Measurements from ENCODE around the gene TMEM120B.

The TMEM120B gene

DNA sequence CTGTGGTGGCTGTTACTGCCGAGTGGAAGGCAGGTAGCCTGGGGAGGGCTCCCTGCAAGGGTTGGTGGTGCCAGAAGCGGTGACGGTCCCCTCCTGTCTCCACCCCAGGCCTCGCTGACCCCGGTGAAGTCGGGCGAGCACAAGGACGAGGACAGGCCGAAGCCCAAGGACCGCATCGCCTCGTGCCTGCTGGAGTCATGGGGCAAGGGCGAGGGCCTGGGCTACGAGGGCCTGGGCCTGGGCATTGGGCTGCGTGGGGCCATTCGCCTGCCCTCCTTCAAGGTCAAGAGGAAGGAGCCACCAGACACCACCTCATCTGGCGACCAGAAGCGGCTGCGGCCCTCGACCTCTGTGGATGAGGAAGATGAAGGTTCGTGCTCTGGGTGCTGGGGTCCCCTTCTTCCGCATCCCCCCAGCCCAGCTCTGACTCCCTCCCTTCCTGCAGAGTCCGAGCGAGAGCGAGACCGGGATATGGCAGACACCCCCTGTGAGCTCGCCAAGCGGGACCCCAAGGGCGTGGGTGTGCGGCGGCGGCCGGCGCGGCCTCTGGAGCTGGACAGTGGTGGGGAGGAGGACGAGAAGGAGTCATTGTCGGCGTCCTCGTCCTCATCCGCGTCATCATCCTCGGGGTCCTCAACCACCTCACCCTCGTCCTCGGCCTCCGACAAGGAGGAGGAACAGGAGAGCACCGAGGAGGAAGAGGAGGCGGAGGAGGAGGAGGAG lies 104.5 kb downstream of the TMEM120B start:
- H3K27me3 ChIP-seq (ENCODE audit: control insufficient read depth in 2 of 2, insufficient read depth in 2 of 2, low read length in 2 of 2): no peaks in the 10 kb centered on the region
- no peak overlapping the region for H3K9ac ChIP-seq (ENCODE audit: low read depth in 1 of 2, low read length in 2 of 2)
- H3K4me3 ChIP-seq (ENCODE audit: low read length in 2 of 2): no peak overlapping the region
- no peak overlapping the region for H3K27ac ChIP-seq (ENCODE audit: low read depth in 2 of 2, low read length in 2 of 2)
- H3K9me3 ChIP-seq (ENCODE audit: control insufficient read depth in 2 of 2, low read length in 2 of 2): no peaks in the 10 kb centered on the region
- H3K36me3 ChIP-seq (ENCODE audit: control insufficient read depth in 2 of 2, insufficient read depth in 2 of 2, low read length in 2 of 2): peaks cover 60 to 65% of the 10 kb centered on the region in 2 donors
- H3K4me1 ChIP-seq (ENCODE audit: control insufficient read depth in 2 of 2, insufficient read depth in 2 of 2, low read length in 2 of 2): peaks cover 10 to 16% of the 10 kb centered on the region in 2 donors

DNA sequence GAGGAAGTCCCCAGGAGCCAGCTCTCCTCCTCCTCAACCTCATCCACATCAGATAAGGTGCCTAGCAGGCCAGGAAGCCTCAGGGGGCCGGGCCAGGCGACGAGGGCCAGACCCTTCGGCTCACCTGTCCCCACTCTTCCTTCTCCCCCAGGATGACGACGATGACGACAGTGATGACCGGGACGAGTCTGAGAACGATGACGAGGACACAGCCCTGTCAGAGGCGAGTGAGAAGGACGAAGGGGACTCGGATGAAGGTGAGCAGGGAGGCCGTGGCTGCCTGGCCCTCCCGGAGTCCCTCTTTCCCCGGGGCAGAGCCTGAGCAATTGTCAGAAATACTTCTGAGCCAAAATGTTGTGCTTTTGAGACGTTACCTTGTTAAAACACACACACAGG lies 105.1 kb downstream of the TMEM120B start:
- Histone ChIP-seq H3K36me3 (ENCODE audit: control insufficient read depth in 2 of 2, insufficient read depth in 2 of 2, low read length in 2 of 2) (peaks cover 65 to 70% of the 10 kb centered on the region in 2 donors), H3K4me3 (ENCODE audit: low read length in 2 of 2) (no peak overlapping the region), H3K27ac (ENCODE audit: low read depth in 2 of 2, low read length in 2 of 2) (no peak overlapping the region), H3K27me3 (ENCODE audit: control insufficient read depth in 2 of 2, insufficient read depth in 2 of 2, low read length in 2 of 2) (no peaks in the 10 kb centered on the region), H3K9ac (ENCODE audit: low read depth in 1 of 2, low read length in 2 of 2) (no peak overlapping the region), H3K9me3 (ENCODE audit: control insufficient read depth in 2 of 2, low read length in 2 of 2) (no peaks in the 10 kb centered on the region), H3K4me1 (ENCODE audit: control insufficient read depth in 2 of 2, insufficient read depth in 2 of 2, low read length in 2 of 2) (peaks cover 5 to 11% of the 10 kb centered on the region in 2 donors)

DNA sequence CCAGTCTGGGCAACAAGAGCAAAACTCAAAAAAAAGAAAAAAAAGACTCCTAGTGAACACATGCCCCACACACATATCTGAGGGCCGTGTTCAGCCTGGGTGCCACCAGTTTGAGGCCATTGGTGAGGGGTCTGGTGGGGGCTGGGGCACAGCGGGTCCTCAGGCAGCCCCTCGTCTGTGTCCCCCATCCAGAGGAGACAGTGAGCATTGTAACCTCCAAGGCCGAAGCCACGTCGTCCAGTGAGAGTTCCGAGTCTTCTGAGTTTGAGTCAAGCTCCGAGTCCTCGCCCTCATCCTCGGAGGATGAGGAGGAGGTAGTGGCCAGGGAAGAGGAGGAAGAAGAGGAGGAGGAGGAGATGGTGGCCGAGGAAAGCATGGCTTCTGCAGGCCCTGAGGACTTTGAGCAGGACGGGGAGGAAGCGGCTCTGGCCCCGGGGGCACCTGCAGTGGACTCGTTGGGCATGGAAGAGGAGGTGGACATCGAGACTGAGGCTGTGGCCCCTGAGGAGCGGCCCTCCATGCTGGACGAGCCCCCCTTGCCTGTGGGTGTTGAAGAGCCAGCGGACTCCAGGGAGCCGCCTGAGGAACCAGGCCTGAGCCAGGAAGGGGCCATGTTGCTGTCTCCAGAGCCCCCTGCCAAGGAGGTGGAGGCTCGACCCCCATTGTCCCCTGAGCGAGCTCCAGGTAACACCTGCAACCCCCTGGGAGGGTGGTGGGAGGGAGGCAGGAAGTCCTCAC lies 106.8 kb downstream of the TMEM120B start:
- Histone ChIP-seq H3K9me3 (ENCODE audit: control insufficient read depth in 2 of 2, low read length in 2 of 2) (no peaks in the 10 kb centered on the region), H3K27me3 (ENCODE audit: control insufficient read depth in 2 of 2, insufficient read depth in 2 of 2, low read length in 2 of 2) (no peaks in the 10 kb centered on the region), H3K36me3 (ENCODE audit: control insufficient read depth in 2 of 2, insufficient read depth in 2 of 2, low read length in 2 of 2) (peaks cover 73 to 74% of the 10 kb centered on the region in 2 donors), H3K9ac (ENCODE audit: low read depth in 1 of 2, low read length in 2 of 2) (no peak overlapping the region), H3K4me1 (ENCODE audit: control insufficient read depth in 2 of 2, insufficient read depth in 2 of 2, low read length in 2 of 2) (no peaks in the 10 kb centered on the region), H3K27ac (ENCODE audit: low read depth in 2 of 2, low read length in 2 of 2) (no peak overlapping the region), H3K4me3 (ENCODE audit: low read length in 2 of 2) (no peak overlapping the region)

DNA sequence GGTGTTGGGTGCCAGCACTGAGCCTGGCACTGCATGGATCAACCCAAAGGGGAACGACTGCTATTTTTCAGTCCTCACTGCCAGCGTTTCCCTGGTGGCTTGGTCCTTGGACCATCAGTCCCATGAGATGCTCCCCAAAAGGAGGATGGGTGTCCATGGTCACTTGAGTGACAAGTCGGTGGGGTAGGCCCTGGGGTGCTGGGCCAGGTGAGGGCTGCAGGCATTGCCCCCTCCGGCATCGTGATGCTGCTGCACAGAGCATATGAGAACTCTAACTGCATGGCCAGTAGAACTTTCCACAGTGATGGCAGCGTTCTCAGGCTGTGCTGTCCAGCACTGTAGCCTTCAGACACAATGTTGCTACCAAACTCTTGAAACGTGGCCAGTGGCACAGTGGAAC lies 107.5 kb downstream of the TMEM120B start:
- peaks cover 67 to 70% of the 10 kb centered on the region in 2 donors for H3K36me3 ChIP-seq (ENCODE audit: control insufficient read depth in 2 of 2, insufficient read depth in 2 of 2, low read length in 2 of 2)

DNA sequence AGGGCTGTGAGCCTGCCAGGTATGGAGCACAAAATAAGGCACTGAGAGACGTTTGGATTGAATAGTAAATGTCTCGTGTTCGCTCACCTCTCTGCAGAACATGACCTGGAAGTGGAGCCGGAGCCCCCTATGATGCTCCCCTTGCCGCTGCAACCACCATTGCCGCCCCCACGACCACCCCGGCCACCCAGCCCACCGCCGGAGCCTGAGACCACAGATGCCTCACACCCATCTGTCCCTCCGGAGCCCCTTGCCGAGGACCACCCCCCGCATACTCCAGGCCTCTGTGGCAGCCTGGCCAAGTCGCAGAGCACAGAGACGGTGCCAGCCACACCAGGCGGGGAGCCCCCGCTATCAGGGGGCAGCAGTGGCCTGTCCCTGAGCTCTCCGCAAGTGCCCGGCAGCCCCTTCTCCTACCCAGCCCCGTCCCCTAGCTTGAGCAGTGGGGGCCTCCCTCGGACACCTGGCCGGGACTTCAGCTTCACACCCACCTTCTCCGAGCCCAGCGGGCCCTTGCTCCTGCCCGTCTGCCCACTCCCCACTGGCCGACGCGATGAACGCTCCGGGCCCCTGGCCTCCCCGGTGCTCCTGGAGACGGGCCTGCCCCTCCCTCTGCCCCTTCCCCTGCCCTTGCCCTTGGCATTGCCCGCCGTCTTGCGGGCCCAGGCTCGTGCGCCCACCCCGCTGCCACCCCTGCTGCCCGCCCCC lies 110.0 kb downstream of the TMEM120B start:
- H3K4me3 ChIP-seq (ENCODE audit: low read length in 2 of 2): no peak overlapping the region
- H3K9me3 ChIP-seq (ENCODE audit: control insufficient read depth in 2 of 2, low read length in 2 of 2): no peaks in the 10 kb centered on the region
- H3K4me1 ChIP-seq (ENCODE audit: control insufficient read depth in 2 of 2, insufficient read depth in 2 of 2, low read length in 2 of 2): no peaks in the 10 kb centered on the region
- no peak overlapping the region for H3K9ac ChIP-seq (ENCODE audit: low read depth in 1 of 2, low read length in 2 of 2)
- no peaks in the 10 kb centered on the region for H3K27me3 ChIP-seq (ENCODE audit: control insufficient read depth in 2 of 2, insufficient read depth in 2 of 2, low read length in 2 of 2)
- H3K36me3 ChIP-seq (ENCODE audit: control insufficient read depth in 2 of 2, insufficient read depth in 2 of 2, low read length in 2 of 2): peaks cover 51 to 59% of the 10 kb centered on the region in 2 donors
- no peak overlapping the region for H3K27ac ChIP-seq (ENCODE audit: low read depth in 2 of 2, low read length in 2 of 2)

More for the DNA sequence above, 107.5 kb downstream of the TMEM120B start:
- no peaks in the 10 kb centered on the region for H3K4me1 ChIP-seq (ENCODE audit: control insufficient read depth in 2 of 2, insufficient read depth in 2 of 2, low read length in 2 of 2)
- no peak overlapping the region for H3K9ac ChIP-seq (ENCODE audit: low read depth in 1 of 2, low read length in 2 of 2)
- H3K27me3 ChIP-seq (ENCODE audit: control insufficient read depth in 2 of 2, insufficient read depth in 2 of 2, low read length in 2 of 2): no peaks in the 10 kb centered on the region
- no peak overlapping the region for H3K27ac ChIP-seq (ENCODE audit: low read depth in 2 of 2, low read length in 2 of 2)
- no peaks in the 10 kb centered on the region for H3K9me3 ChIP-seq (ENCODE audit: control insufficient read depth in 2 of 2, low read length in 2 of 2)
- H3K4me3 ChIP-seq (ENCODE audit: low read length in 2 of 2): no peak overlapping the region

DNA sequence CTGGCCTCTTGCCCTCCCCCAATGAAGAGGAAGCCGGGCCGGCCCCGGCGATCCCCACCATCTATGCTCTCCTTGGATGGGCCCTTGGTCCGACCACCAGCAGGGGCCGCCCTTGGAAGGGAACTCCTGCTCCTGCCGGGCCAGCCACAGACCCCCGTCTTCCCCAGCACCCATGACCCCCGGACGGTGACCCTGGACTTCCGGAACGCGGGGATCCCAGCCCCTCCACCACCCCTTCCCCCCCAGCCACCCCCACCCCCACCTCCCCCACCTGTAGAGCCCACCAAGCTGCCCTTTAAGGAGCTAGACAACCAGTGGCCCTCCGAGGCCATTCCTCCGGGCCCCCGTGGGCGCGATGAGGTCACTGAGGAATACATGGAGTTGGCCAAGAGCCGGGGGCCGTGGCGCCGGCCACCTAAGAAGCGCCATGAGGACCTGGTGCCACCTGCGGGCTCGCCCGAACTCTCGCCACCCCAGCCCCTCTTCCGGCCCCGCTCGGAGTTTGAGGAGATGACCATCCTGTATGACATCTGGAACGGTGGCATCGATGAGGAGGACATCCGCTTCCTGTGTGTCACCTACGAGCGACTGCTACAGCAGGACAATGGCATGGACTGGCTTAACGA lies 110.7 kb downstream of the TMEM120B start:
- H3K27ac ChIP-seq (ENCODE audit: low read depth in 2 of 2, low read length in 2 of 2): no peak overlapping the region
- no peak overlapping the region for H3K9ac ChIP-seq (ENCODE audit: low read depth in 1 of 2, low read length in 2 of 2)
- H3K27me3 ChIP-seq (ENCODE audit: control insufficient read depth in 2 of 2, insufficient read depth in 2 of 2, low read length in 2 of 2): no peaks in the 10 kb centered on the region
- no peaks in the 10 kb centered on the region for H3K9me3 ChIP-seq (ENCODE audit: control insufficient read depth in 2 of 2, low read length in 2 of 2)
- no peak overlapping the region for H3K4me3 ChIP-seq (ENCODE audit: low read length in 2 of 2)
- H3K36me3 ChIP-seq (ENCODE audit: control insufficient read depth in 2 of 2, insufficient read depth in 2 of 2, low read length in 2 of 2): peaks cover 52 to 59% of the 10 kb centered on the region in 2 donors
- no peaks in the 10 kb centered on the region for H3K4me1 ChIP-seq (ENCODE audit: control insufficient read depth in 2 of 2, insufficient read depth in 2 of 2, low read length in 2 of 2)

DNA sequence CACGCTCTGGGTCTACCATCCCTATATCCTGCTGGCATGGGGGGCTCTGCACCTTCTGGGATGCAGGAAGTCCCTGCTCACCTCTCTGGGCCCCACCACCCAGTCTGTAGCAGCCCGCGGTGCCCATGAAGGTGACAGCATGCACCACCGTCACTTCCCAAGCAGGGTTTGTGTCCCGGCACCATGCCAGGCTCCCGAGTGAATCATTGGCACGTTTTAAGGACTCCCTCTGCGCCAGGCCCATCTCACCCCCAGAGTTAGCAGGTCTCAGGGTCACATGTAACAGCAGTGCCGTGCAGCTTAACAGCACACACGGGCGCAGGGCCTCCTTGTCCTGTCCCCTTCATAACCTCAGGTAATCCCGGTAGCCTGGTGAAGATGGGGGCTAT lies 111.2 kb downstream of the TMEM120B start:
- Histone ChIP-seq H3K27ac (ENCODE audit: low read depth in 2 of 2, low read length in 2 of 2) (no peak overlapping the region), H3K4me1 (ENCODE audit: control insufficient read depth in 2 of 2, insufficient read depth in 2 of 2, low read length in 2 of 2) (no peaks in the 10 kb centered on the region), H3K9me3 (ENCODE audit: control insufficient read depth in 2 of 2, low read length in 2 of 2) (no peaks in the 10 kb centered on the region), H3K27me3 (ENCODE audit: control insufficient read depth in 2 of 2, insufficient read depth in 2 of 2, low read length in 2 of 2) (no peaks in the 10 kb centered on the region), H3K36me3 (ENCODE audit: control insufficient read depth in 2 of 2, insufficient read depth in 2 of 2, low read length in 2 of 2) (peaks cover 57 to 64% of the 10 kb centered on the region in 2 donors), H3K9ac (ENCODE audit: low read depth in 1 of 2, low read length in 2 of 2) (no peak overlapping the region), H3K4me3 (ENCODE audit: low read length in 2 of 2) (no peak overlapping the region)

DNA sequence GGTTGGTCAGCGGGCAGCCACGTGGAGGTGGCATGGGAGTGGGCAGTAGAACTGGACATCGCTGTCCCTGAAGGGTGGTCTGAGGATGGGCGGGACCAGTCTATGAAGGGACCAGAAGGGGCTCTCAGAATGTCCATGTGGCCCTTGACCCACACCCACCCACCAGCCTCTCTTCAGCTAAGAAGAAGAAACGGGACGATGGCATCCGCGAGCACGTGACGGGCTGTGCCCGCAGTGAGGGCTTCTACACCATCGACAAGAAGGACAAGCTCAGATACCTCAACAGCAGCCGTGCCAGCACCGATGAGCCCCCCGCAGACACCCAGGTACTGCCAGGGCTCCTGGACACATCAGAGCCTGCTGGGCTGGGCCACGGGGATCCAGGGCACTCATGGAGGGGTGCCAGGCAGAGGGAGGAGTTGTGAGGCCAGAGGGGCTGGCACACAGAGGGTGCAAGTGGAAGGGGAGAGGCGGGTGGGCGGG lies 112.5 kb downstream of the TMEM120B start:
- H3K4me3 ChIP-seq (ENCODE audit: low read length in 2 of 2): no peak overlapping the region
- no peak overlapping the region for H3K27ac ChIP-seq (ENCODE audit: low read depth in 2 of 2, low read length in 2 of 2)
- no peaks in the 10 kb centered on the region for H3K9me3 ChIP-seq (ENCODE audit: control insufficient read depth in 2 of 2, low read length in 2 of 2)
- H3K9ac ChIP-seq (ENCODE audit: low read depth in 1 of 2, low read length in 2 of 2): no peak overlapping the region
- peaks cover 59 to 65% of the 10 kb centered on the region in 2 donors for H3K36me3 ChIP-seq (ENCODE audit: control insufficient read depth in 2 of 2, insufficient read depth in 2 of 2, low read length in 2 of 2)
- no peaks in the 10 kb centered on the region for H3K27me3 ChIP-seq (ENCODE audit: control insufficient read depth in 2 of 2, insufficient read depth in 2 of 2, low read length in 2 of 2)
- no peaks in the 10 kb centered on the region for H3K4me1 ChIP-seq (ENCODE audit: control insufficient read depth in 2 of 2, insufficient read depth in 2 of 2, low read length in 2 of 2)

DNA sequence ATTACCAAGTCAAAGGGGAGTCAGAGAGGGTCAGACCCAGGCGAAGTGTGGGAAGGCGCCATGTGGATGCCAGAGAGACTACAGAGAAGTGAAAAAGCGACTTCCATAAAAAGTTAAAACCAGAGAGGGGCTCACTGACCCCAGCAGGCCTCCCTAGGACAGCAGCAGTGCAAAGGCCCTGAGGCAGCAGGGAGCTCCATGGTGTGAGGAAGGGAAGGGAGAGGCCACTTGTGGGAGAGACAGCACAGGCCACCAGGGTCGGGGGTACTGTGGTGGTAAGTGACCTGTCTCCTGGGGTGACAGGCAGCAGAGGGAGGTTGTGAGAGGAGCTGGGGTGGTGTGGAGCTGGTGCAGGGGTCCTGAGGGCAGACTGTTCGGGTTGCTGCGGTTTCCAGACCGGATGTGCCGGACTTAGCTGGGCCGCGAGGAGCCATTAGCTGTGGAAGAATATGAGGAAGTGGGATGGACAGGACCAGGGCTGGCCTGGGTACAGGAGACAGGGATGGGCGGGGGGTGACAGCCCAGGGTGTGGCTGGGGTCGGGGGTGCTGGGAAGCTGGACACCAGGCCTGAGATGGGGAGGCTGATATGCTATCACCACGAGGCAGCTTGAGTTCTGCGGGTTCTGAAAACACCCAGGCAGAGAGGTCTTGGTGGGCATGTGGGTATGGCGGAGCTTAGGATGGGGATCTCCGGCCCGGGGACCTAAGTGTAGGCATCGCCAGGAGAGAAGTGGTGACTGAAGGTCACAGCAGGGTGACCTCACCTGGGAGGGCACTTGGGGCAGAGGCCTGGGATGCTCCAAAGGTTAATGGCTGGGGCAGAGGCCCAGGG lies 114.0 kb downstream of the TMEM120B start:
- peaks cover 61 to 62% of the 10 kb centered on the region in 2 donors for H3K36me3 ChIP-seq (ENCODE audit: control insufficient read depth in 2 of 2, insufficient read depth in 2 of 2, low read length in 2 of 2)
- H3K4me3 ChIP-seq (ENCODE audit: low read length in 2 of 2): no peak overlapping the region
- no peak overlapping the region for H3K27ac ChIP-seq (ENCODE audit: low read depth in 2 of 2, low read length in 2 of 2)
- no peak overlapping the region for H3K9ac ChIP-seq (ENCODE audit: low read depth in 1 of 2, low read length in 2 of 2)
- no peaks in the 10 kb centered on the region for H3K9me3 ChIP-seq (ENCODE audit: control insufficient read depth in 2 of 2, low read length in 2 of 2)
- H3K4me1 ChIP-seq (ENCODE audit: control insufficient read depth in 2 of 2, insufficient read depth in 2 of 2, low read length in 2 of 2): no peaks in the 10 kb centered on the region
- no peaks in the 10 kb centered on the region for H3K27me3 ChIP-seq (ENCODE audit: control insufficient read depth in 2 of 2, insufficient read depth in 2 of 2, low read length in 2 of 2)
